Heart left ventricle (tissue), 13 donors: ENCODE results near the gene TRIP12.
A peak's percentile ranks its signal among the peaks of the same experiment; 100 is the strongest.

ENCODE experiments used
- POLR2A ChIP-seq, 2 donors: fragments of 450-650 bp; IDR thresholded peaks; one replicate each; pipeline ENCODE4 v1.6.1; 2017; ENCODE audit warnings: antibody characterized with exemption in 2 of 2, mild to moderate bottlenecking in 2 of 2, moderate library complexity in 2 of 2
- TF ChIP-seq, protein P1 (sequence below), 12 donors: fragments of 200-600 bp; sonication (generic) in 4 of 12; IDR thresholded peaks; one replicate each; pipeline versions ENCODE4 v1.5.0 to v1.8.0; 2018 to 2022; ENCODE audit warnings: antibody characterized with exemption in 12 of 12, mild to moderate bottlenecking in 5 of 12
- donor health status: ischemic (EF 13 %, LVEDD 7.1; RV severe dilation, severe dysfunction).
- donor health status: DM: no; HTN: yes; CAD: no.
- donor health status: DM: no; HTN: no; CAD: no.
- donor health status: ischemic (EF 25% LVEDD 6.9; RV normal size, moderate dysfunction).
- donor health status: ischemic (EF 25% LVEDD 5.7; RV mildly dilated, moderate dysfunction).
- donor health status: ischemic (EF 35%, LVEDD 5.7; RV mildly dilated, moderate dysfunction).
- donor health status: nonischemic (EF 11% LVEDD 7.7; RV severe dilation, severe dysfunction).
- donor health status: DM: yes; HTN: yes; CAD: no.
- donor health status: PGD.
- donor health status: ischemic (EF 29% LVEDD 5.4; RV normal size, mild dysfunction).
- donor health status: nonischemic (EF 23%, LVEDD 6.1; RV moderate dilation, normal function).

- no peak for TF ChIP-seq POLR2A (IDR thresholded peaks at IDR 0.05)
- TF ChIP-seq, protein P1, sequence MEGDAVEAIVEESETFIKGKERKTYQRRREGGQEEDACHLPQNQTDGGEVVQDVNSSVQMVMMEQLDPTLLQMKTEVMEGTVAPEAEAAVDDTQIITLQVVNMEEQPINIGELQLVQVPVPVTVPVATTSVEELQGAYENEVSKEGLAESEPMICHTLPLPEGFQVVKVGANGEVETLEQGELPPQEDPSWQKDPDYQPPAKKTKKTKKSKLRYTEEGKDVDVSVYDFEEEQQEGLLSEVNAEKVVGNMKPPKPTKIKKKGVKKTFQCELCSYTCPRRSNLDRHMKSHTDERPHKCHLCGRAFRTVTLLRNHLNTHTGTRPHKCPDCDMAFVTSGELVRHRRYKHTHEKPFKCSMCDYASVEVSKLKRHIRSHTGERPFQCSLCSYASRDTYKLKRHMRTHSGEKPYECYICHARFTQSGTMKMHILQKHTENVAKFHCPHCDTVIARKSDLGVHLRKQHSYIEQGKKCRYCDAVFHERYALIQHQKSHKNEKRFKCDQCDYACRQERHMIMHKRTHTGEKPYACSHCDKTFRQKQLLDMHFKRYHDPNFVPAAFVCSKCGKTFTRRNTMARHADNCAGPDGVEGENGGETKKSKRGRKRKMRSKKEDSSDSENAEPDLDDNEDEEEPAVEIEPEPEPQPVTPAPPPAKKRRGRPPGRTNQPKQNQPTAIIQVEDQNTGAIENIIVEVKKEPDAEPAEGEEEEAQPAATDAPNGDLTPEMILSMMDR (IDR thresholded peaks at IDR 0.05): peak; percentile 81 to 93 (median 90)
Observed at GRCh38 chr2:229780856-229781773, 140.7 kb downstream of the TRIP12 start.
